GM21528 (cell line): ENCODE data around the gene SLC19A1.

Experiments
- ATAC-seq: cut with Tn5 transposase; IDR thresholded peaks from one replicate; pipeline ENCODE4 v1.9.1; 2021; ENCODE audit warnings: mild to moderate bottlenecking, moderate library complexity; ENCODE audit not compliant: unreplicated experiment, low FRiP score

SLC19A1 gene

DNA sequence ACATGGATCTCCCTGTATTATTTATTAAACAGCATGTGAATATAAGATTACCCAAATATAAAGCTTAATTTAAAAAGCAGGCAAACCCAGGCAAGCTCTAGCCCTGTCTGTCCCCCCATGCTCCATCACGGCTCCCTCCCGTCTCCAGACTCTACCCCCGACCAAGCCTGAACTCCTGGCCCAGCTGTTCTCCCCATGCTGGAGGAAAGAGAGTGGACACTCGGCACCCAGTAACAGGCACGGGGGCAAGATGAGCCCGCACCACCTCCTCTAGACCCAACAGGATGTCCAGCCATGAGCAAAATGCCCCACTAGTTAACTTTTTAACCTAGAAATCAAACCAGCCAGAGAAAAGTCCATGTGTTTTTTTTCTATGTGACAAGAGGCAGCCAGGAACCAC lies 19.3 kb downstream of the SLC19A1 start:
- no peak for ATAC-seq

DNA sequence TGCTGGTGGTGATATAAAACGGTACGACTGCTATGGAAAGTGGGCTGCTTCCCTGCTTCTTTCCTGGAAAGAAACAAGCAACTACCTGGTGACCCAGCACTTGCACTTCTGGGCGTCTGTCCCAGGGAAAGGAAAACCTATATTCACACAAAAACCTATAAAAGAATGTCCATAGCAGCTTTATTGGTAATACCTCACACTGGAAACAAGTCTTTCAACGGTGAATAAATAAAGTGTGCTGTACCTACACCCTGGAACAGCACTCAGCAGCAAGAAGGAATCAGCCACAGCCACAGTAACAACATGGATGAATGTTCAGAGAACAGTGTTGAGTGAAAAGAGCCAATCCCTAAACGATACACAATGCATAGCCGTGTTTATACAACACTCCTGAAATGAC lies 19.9 kb downstream of the SLC19A1 start:
- no peak for ATAC-seq

DNA sequence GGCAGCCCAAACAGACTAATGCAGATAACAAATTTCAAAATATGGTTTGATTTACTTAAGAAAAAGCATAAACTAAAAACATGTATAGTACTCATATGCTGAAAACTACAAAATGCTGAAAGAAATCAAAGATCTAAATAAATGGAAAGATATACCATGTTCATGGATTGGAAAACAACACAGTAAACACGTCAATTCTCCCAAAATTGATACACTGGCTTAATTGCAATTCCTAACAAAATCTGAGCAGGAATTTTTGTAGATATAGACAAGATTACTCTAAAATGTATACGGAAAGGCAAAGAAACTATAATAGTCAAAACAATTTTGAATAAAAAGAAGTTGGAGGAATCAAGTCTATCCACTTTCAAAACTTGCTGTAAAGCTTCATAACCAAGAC lies 21.0 kb downstream of the SLC19A1 start:
- no peak for ATAC-seq

DNA sequence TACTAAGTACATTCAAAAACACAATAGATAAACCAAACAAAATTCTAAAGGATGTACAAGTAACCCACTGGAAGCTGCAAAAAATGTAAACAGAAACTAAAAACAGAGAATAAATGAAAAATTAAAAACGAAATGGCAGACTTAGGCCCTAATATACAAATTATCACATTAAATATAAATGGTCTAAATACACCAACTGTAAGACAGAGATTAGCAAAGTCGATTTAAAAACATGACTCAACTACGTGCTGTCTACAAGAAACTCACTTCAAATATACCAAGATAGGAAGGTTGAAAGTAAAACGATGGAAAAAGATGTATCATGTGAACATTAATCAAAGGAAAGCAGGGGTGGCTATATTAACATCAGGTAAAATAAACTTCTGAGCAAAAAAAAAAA lies 23.1 kb downstream of the SLC19A1 start:
- no peak for ATAC-seq

- no peak for ATAC-seq
Observed at GRCh38 chr21:45518742-45519141, 23.5 kb downstream of the SLC19A1 start.

GRCh38 chr21:45517249-45518065 lies 24.8 kb downstream of the SLC19A1 start:
- ATAC-seq = no peak

- no peak for ATAC-seq
Observed at GRCh38 chr21:45516671-45517151, 25.5 kb downstream of the SLC19A1 start.

GRCh38 chr21:45516071-45516670 lies 26.1 kb downstream of the SLC19A1 start:
- ATAC-seq = no peak

DNA sequence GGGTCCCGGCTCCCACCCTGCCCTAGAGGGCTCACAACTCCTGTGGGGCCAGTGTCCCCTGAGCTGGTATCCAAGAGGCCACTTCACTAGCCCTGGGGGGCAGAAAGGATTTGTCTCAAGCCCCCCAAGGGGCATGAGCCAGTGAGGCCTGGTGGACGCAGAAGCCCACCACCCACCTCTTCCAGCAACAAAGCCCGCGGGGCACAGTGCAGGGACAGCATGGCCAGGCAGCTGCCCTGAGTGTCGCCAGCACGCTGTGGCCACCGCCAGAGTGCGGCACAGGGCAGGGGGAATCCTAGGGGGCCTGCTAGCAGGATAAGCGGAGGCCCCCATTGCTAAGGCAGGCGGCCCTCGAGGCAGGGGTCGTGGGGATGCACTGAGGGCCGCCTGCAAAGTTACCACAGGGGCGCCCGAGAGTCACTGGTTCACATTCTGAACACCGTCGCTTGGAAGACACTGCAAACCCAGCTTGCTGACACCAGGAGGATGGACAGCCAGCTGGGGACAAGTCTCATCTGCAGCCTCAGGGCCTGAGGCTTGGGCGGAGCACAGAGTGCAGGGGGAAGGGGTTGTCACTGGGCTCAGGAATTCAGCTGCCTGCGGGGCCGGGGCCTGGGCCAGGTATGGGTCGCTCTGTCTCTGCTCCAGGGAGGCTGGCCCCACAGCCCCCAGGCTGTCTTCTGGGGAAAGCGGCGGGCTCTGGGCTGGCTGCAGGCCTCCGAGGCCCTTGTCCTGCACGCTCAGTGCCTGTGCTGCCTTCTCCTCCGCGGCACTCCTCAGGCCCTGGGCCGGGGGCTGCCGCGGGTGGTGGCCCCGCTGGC lies 26.8 kb downstream of the SLC19A1 start:
- no peak for ATAC-seq

GRCh38 chr21:45514311-45515021 lies 27.8 kb downstream of the SLC19A1 start:
- ATAC-seq = no peak

GRCh38 chr21:45513741-45514310 lies 28.4 kb downstream of the SLC19A1 start:
- ATAC-seq = no peak

DNA sequence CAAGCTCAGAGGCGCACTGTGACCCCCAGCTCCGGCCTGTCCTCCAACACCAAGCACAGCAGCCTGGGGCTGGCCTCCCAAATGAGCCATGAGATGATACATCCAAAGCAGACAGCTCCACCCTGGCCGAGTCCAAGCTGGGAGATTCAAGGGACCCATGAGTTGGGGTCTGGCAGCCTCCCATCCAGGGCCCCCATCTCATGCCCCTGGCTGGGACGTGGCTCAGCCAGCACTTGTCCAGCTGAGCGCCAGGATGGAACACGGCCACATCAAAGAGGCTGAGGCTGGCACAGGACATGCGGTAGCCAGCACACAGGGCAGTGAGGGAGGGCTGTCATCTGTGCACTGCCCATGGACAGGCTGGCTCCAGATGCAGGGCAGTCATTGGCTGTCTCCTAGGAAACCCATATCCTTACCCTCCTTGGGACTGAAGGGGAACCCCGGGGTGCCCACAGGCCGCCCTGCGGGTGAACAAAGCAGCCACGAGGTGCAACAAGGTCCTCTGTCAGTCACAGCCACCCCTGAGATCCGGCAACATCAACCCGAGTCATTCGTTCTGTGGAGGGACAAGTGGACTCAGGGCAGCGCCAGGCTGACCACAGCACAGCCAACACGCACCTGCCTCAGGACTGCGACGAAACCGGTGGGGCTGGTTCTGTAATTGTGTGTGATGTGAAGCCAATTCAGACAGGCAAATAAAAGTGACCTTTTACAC lies 29.1 kb downstream of the SLC19A1 start:
- no peak for ATAC-seq

- no peak for ATAC-seq
Observed at GRCh38 chr21:45512626-45513002, 29.6 kb downstream of the SLC19A1 start.

DNA sequence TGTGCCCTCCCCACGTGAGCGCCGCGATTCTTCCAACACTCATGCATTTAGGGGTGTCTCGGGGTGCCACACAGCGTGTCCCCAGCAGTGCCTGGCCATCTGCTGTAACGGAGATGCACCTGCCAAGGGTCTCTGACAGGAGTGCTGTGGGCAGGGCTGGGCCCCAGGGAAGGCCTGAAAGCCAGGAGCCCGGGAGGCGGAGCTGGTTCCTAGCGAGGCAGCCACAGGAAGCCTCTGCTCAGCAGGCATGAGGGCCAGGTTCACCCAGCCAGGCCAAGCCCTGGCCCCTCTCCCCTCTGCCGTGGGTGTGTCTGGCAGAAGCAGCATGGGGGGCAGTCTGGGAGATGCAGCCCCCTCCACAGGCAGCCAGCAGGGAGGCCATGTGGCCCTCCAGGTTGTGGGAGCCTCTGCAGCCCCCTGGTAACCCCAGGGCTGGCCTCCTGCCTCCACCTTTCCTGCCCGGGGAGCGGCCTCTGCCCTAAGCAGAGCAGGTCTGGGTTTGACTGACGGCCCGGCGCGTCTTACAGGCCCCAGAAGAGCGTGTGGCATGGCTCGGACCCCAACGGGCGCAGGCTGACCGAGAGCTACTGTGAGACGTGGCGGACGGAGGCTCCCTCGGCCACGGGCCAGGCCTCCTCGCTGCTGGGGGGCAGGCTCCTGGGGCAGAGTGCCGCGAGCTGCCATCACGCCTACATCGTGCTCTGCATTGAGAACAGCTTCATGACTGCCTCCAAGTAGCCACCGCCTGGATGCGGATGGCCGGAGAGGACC lies 30.4 kb downstream of the SLC19A1 start:
- ATAC-seq = no peak

- no peak for ATAC-seq
Observed at GRCh38 chr21:45511007-45511406, 31.2 kb downstream of the SLC19A1 start.

DNA sequence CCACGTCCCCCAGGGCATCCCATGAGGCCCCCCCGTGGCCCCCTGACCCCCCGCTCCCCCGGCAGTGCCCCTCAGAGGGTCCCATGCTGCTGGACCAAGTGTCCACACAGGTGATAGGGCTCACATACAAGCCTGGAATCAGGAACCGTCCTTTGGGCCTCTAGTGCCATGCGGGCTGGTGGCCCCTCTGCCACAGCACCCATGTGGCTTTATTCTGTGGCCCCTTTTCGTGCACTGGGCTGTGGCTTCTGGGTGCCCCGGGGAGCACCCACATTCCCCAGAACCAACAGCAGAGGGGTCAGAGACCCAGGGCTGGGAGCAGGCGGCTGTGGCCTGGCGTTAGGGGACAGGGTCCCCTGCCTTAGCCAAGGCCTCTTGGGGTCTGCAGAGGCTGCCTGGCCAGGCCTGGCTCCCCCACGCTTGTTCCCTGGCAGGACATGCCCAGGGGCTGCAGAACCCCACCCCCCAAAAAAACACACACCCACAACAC lies 31.7 kb downstream of the SLC19A1 start:
- ATAC-seq = no peak

- no peak for ATAC-seq
Observed at GRCh38 chr21:45509566-45510465, 32.4 kb downstream of the SLC19A1 start.
